Panc1 (cell line): ENCODE measurements around the gene COL23A1. TPM values are rescaled to one million over a fixed set of nuclear protein-coding genes. Genes with fewer than 3 reads are reported as not detected.

Experiments used
- ATAC-seq: fragments of 200-7000 bp; cut with Tn5 transposase; 2 replicates; pipeline ENCODE4 v1.9.1; 2020; ENCODE audit warnings: mild to moderate bottlenecking, moderate library complexity
- BruUV-seq: library from RNA; stranded (reverse); fragments of 400-500 nt; replicated peaks from 2 replicates; lab custom pipeline; 2021; lab: Mats Ljungman, UMichigan
- CTCF ChIA-PET: fragments of 300-600 bp; sonication (Branson Sonifier 250); formaldehyde crosslinking; loops from one replicate; lab custom pipeline; 2022; ENCODE audit warnings: antibody characterized with exemption; lab: Charles Lee
- POLR2A ChIA-PET: fragments of 300-600 bp; sonication (Branson Sonifier 250); formaldehyde crosslinking; loops from one replicate; lab custom pipeline; 2022; ENCODE audit warnings: antibody characterized with exemption; lab: Charles Lee
- DNase-seq: peaks from one replicate; pipeline ENCODE4 v3.0.0-alpha.2; 2010; ENCODE audit warnings: low read depth, low spot score
- H3K27ac ChIP-seq: 2 replicates; pipeline ENCODE4 v1.5.1; 2011; ENCODE audit warnings: mild to moderate bottlenecking, low read length, inconsistent platforms
- H3K27me3 ChIP-seq: fragments of 200-500 bp; sonication (Bioruptor generic); 2 replicates; pipeline ENCODE4 v1.6.0; 2014; ENCODE audit warnings: low read length, inconsistent platforms; ENCODE audit not compliant: control insufficient read depth, insufficient read depth
- H3K36me3 ChIP-seq: fragments of 200-500 bp; sonication (Bioruptor generic); 2 replicates; pipeline ENCODE4 v1.5.1; 2014; ENCODE audit warnings: inconsistent platforms, mild to moderate bottlenecking, low read length, moderate library complexity; ENCODE audit not compliant: control insufficient read depth, insufficient read depth
- H3K4me1 ChIP-seq: 2 replicates; pipeline ENCODE4 v1.5.1; 2011; ENCODE audit warnings: inconsistent platforms, mild to moderate bottlenecking, low read length, moderate library complexity; ENCODE audit not compliant: control insufficient read depth, insufficient read depth
- H3K4me3 ChIP-seq, 2 experiments: 2 replicates each; pipeline ENCODE4 v1.5.1; 2011 to 2012; ENCODE audit warnings: low read depth in 2 of 2, low read length in 2 of 2, mild to moderate bottlenecking in 2 of 2, inconsistent platforms in 1 of 2, moderate library complexity in 1 of 2
- H3K9me3 ChIP-seq: fragments of 200-500 bp; sonication (Bioruptor generic); 2 replicates; pipeline ENCODE4 v1.5.1; 2014; ENCODE audit warnings: low read depth, mild to moderate bottlenecking, inconsistent platforms, low read length, moderate library complexity; ENCODE audit not compliant: control insufficient read depth, insufficient read depth
- CTCF ChIP-seq: fragments of 450-650 bp; IDR thresholded peaks from 2 replicates; pipeline ENCODE4 v1.5.1; 2017; ENCODE audit warnings: mild to moderate bottlenecking
- POLR2AphosphoS5 ChIP-seq: IDR thresholded peaks from 2 replicates; pipeline ENCODE4 v1.6.1; 2012; ENCODE audit warnings: mild to moderate bottlenecking, low read depth, low read length, moderate library complexity
- SIN3A ChIP-seq: IDR thresholded peaks from 2 replicates; pipeline ENCODE4 v1.6.1; 2012; ENCODE audit warnings: low read depth, mild to moderate bottlenecking, low read length, moderate library complexity, borderline replicate concordance; ENCODE audit not compliant: insufficient read depth
- TCF7L2 ChIP-seq: IDR thresholded peaks from 2 replicates; pipeline ENCODE4 v1.6.1; 2011; ENCODE audit warnings: mild to moderate bottlenecking, low read depth, low read length, inconsistent platforms
- in situ Hi-C: cut with HindIII; loops from 2 replicates; pipeline ENCODE4 v1.10.0; 2016; ENCODE audit warnings: low sequenced_read_pairs, low pct_unique_long_range_greater_than_20kb
- intact Hi-C: fragments of 100-400 bp; cut with micrococcal nuclease; formaldehyde crosslinking; loops from one replicate; pipeline ENCODE4 v1.10.0; 2022; ENCODE audit not compliant: unreplicated experiment
- total RNA-seq: library from RNA; stranded (reverse); gene quantifications from one replicate; pipeline ENCODE4 v1.2.1, GENCODE V29; 2021; ENCODE audit not compliant: unreplicated experiment
- TF ChIP-seq, protein P1 (sequence below), 2 experiments: IDR thresholded peaks; 2 replicates each; pipeline ENCODE4 v1.6.1; 2011 to 2012; ENCODE audit warnings: low read depth in 2 of 2, control low read depth in 1 of 2, low read length in 1 of 2, mild to moderate bottlenecking in 1 of 2, moderate library complexity in 1 of 2; ENCODE audit not compliant: insufficient read depth in 1 of 2

COL23A1 gene
- total RNA-seq, 1 experiment from 2014 or later = 0.05 TPM

DNA sequence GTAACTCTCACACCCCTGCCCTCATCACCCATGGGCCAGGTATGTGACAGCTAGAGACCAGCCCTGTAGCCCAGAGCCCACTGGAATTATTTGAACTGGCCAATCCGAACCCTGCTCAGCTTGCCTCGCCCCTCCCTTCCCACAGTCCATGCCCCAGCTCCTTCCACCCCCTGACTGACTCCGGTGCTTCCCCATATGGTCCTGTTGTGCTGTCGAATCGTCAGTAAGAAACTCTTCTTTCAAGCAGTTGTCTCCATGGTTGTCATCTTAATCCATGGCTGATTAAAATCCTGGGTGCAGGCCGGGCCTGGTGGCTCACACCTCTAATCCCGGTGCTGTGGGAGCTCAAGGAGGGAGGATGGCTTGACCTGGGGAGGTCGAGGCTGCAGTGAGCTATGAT lies 118.5 kb downstream of the COL23A1 start:
- Histone ChIP-seq H3K27me3 (no peaks in the 10 kb centered on the region), H3K27ac (no peak overlapping the region), H3K36me3 (no peaks in the 10 kb centered on the region), H3K9me3 (no peaks in the 10 kb centered on the region), H3K4me1 (no peaks in the 10 kb centered on the region), H3K4me3 (no peak overlapping the region)
- DNase-seq = no peak
- BruUV-seq = no TSS peak
- TF ChIP-seq, protein P1, sequence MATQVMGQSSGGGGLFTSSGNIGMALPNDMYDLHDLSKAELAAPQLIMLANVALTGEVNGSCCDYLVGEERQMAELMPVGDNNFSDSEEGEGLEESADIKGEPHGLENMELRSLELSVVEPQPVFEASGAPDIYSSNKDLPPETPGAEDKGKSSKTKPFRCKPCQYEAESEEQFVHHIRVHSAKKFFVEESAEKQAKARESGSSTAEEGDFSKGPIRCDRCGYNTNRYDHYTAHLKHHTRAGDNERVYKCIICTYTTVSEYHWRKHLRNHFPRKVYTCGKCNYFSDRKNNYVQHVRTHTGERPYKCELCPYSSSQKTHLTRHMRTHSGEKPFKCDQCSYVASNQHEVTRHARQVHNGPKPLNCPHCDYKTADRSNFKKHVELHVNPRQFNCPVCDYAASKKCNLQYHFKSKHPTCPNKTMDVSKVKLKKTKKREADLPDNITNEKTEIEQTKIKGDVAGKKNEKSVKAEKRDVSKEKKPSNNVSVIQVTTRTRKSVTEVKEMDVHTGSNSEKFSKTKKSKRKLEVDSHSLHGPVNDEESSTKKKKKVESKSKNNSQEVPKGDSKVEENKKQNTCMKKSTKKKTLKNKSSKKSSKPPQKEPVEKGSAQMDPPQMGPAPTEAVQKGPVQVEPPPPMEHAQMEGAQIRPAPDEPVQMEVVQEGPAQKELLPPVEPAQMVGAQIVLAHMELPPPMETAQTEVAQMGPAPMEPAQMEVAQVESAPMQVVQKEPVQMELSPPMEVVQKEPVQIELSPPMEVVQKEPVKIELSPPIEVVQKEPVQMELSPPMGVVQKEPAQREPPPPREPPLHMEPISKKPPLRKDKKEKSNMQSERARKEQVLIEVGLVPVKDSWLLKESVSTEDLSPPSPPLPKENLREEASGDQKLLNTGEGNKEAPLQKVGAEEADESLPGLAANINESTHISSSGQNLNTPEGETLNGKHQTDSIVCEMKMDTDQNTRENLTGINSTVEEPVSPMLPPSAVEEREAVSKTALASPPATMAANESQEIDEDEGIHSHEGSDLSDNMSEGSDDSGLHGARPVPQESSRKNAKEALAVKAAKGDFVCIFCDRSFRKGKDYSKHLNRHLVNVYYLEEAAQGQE (IDR thresholded peaks at IDR 0.05; ENCODE audit: insufficient read depth in 1 of 2, low read depth in 2 of 2, low read length in 1 of 2) = no peak
- no peak for TF ChIP-seq SIN3A
- TF ChIP-seq TCF7L2 = no peak
- TF ChIP-seq CTCF = no peak
- TF ChIP-seq POLR2AphosphoS5 = no peak
- CTCF ChIA-PET = interaction anchor here (0.6 to 0.9 kb wide), 2 partner anchors 11 to 90 kb away, joined by 3 to 6 read pairs; no protein-coding TSS in a partner anchor
- intact Hi-C loops = no loop called here
- no peak for ATAC-seq
- POLR2A ChIA-PET = no interaction called here
- in situ Hi-C loops = no loop called here

DNA sequence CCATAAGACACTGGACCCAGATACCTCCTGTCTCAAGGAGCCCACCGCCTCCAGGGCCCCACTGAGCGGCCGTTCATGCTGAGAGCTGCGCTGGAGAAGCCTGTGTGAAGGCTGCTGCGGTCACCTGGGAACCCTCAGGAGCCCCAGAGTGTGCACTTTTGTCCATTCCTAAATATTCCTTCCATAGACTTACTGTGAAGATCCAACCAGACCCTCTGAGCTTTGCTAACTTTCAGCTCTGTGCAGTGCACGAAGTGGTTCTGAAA lies 119.5 kb downstream of the COL23A1 start:
- no peaks in the 10 kb centered on the region for H3K9me3 ChIP-seq
- DNase-seq = no peak
- no peaks in the 10 kb centered on the region for H3K4me1 ChIP-seq
- no peak for TF ChIP-seq POLR2AphosphoS5
- TF ChIP-seq TCF7L2 = no peak
- TF ChIP-seq, protein P1 (IDR thresholded peaks at IDR 0.05; ENCODE audit: insufficient read depth in 1 of 2, low read depth in 2 of 2, low read length in 1 of 2) = no peak
- TF ChIP-seq CTCF = no peak
- TF ChIP-seq SIN3A = no peak
- in situ Hi-C loops = no loop called here
- no peak overlapping the region for H3K27ac ChIP-seq
- H3K4me3 ChIP-seq = no peak overlapping the region
- no TSS peak for BruUV-seq
- no peaks in the 10 kb centered on the region for H3K27me3 ChIP-seq
- ATAC-seq = no peak
- POLR2A ChIA-PET = no interaction called here
- no peaks in the 10 kb centered on the region for H3K36me3 ChIP-seq
- intact Hi-C loops = no loop called here
- CTCF ChIA-PET = interaction anchor here (0.7 to 1.5 kb wide), 2 partner anchors 8 to 10 kb away, joined by 3 to 6 read pairs; no protein-coding TSS in a partner anchor
